T1000 (cell line): ENCODE measurements around the gene ADAM30.

ENCODE experiments used
- DNase-seq: peaks from one replicate; lab custom pipeline; 2025; ENCODE audit warnings: mixed read lengths; lab: John Stamatoyannopoulos, UW

The ADAM30 gene

DNA sequence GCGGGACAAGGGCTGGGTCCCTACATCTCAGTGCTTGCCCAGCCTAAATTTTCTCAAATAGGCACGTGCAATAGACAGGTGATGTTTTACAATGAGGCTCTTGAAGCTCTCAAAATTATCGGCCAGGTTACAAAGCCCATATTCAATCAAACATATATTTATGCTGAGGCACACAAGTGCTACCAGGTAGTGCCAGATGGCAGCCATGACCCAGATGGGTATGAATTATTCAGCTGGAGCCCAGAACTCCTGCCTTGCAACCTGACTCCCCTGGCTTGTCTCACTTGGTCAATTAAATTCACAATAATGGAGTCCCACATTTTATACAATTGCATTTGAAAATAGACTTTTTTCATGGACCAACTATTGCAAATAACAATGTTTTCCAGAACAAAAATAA is 12.3 kb upstream of the ADAM30 start:
- DNase-seq, result no peak

DNA sequence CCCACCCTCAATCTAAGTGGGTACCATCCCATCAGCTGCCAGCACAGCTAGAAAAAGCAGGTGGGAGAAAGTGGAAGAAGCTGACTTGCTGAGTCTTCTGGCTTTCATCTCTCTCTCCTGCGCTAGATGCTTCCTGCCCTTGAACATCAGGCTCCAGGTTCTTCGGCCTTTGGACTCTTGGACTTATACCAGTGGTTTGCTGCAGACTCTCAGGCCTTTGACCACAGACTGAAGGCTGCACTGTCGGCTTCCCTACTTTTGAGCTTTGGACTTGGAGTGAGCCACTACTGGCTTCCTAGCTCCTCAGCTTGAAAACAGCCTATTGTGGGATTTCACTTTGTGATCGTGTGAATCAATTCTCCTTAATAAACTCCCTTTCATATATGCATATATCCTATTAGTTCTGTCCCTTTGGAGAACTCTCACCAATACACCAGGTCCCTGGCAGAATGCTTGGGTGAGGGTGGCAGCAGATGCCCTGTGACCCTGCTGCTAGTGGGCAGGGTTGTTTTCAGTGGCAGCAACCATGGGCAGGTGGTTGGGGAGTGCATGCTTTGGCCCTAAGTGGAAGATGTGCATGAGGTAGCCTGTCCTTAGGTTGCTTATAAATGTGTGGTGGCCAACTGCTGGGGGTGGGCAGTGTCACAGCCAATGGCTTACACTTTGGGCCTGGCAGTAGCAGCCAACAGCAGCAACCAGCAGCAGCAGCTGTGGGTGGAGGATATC is 10.8 kb upstream of the ADAM30 start:
- no peak for DNase-seq

DNA sequence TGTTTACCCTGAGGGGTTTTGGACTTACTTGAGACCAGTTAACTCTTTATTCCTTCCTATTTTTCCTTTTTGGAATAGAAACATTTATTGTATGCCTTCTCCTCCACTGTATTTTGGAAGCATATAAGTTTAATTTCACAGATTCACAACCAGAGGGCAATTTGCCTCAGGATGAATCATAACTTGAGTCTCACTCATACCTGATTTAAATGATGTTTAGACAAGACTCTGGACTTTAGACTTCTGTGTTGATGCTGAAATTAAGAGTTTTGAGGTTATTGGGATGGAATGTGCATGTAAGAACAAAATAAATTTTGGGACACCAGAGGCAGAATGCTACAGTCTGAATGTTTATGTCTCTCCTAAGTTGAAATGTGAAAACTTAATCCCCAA is 7.1 kb upstream of the ADAM30 start:
- DNase-seq, result no peak

DNA sequence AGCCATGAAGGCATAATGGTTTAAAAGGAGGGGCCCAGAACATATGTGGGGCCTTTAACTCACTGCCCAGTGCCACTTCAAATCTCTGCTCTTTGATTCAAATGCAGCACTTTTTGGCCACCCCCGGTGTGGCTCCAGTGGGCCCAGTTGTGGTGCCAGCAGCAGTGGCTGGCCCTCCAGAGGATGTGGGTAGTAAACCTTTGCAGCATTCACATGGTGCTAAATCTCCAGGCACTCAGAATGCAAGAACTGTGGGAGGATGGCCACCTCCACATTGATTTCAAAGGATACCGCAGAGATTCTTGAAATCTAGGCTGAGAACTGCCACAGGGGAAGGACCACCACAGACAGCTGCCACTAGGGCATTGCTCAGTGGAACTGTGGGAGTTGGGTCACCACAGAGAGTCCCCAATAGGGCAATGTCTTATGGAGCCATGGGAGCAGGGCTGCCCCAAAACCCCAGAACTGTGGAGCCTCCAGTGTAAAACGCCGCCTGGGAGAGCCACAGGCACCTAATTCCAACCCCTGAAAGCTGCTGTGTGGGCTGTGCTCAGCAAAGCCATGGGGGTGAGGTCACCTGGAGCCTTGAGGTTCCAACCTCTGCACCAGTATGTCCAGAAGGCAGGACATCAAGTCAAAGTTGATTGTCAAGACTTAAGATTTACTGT is 6.6 kb upstream of the ADAM30 start:
- no peak for DNase-seq

DNA sequence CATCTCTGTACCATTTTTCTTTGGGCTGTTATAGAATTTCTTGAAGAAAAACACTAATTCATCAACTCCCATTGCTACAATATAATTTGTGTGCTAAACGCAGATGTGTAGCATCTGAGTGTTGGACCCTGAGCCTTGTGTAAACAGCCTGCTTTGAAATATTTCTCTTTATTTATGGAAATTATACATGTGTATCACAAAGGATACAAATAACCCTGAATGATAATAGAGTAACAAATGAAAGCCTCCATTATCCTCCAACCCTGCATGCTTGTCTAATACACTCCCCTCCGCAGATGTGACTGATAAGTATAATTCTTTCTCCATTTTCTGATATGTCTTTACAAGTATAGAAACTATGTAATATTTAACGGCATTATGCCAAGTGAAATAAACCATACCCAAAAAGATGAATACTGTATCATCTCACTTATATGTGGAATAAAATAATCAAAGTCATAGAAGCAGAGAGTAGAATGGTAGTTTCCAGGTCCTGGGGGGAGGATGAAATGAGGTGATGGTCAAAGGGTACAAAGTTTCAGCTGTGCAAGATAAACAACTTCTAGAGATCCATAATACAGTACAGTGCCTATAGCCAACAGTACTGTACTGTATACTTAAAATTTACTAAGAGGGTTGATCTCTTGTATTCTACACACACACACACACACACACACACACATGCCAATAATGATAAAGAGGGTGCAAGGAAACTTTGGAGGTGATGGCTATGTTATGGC is 2.8 kb upstream of the ADAM30 start:
- no peak for DNase-seq

DNA sequence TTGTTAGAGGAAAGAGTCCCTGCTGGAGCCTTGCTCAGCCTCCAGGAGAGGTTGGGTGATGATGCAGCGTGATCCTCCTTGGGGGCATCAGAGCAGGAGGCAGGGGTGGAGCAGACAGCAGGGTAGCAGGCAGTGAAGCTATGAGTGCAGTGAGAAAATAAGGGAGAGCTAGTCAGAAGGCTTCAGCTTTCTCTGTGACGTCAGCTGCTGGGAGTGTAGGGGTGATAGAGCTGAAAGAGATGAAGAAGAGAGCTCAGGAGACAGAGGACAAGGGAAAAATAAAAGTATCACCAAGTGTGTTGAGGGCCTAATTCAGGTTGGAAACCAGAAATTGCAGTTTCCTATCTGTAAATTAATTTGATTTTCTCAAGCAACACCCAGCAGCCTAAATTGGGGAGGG is 2.2 kb upstream of the ADAM30 start:
- DNase-seq, result no peak

DNA sequence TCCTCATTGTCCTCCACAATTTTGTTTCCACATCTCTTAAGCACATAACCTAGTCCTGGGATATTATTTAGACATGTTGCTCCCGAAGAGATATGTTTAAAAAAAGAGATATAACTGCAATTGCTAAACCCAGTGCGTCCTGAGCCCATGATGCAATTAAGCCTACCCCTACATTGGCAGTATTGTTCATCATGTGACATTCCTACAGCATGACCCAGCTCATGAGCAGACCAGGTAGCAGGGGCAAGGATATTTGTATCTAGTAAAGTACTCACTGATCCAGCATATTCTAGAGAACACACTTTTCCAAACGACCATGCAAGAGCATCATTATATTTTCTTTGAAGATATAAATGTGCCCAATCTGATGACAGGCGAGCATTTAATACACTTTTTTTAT is 1.2 kb downstream of the ADAM30 start:
- DNase-seq, result no peak

DNA sequence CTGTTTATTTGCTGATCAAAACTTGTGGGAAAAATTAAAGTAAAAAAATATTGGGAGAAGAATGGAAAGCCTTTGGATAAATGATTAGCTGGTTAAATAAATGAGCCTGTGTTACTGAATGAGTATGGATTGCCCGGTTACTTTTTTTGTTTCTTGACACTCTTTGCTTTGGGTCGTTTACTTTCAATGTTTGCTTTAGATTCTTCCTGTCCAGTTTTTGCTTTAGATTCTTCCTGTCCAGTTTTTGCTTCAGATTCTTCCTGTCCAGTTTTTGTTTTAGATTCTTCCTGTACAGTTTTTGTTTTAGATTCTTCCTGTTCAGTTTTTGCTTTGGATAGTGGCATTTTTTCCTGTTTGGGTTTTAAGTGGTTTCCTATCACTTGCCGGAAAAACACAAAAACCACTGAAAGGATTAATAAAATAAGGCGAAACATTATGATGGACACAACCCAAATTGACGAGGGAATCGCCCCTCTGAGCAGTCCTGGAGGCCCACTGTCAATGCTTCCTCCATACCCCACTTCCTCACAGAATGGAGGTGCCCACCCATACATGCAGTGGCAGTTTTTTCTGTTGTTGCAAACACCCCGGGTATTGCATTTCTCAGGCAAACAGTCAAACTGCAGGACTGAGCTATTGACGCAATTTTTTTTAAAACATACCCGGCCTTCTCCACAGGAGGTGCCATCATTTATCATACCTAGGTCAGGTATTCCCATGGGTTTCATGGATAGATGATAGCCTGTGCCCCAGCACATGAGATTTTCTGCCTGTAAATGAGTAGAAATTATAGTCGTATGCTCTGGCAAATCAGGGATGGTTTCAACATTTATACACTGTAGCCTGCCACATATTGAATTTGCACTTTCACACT is 2.3 kb downstream of the ADAM30 start:
- no peak for DNase-seq

DNA sequence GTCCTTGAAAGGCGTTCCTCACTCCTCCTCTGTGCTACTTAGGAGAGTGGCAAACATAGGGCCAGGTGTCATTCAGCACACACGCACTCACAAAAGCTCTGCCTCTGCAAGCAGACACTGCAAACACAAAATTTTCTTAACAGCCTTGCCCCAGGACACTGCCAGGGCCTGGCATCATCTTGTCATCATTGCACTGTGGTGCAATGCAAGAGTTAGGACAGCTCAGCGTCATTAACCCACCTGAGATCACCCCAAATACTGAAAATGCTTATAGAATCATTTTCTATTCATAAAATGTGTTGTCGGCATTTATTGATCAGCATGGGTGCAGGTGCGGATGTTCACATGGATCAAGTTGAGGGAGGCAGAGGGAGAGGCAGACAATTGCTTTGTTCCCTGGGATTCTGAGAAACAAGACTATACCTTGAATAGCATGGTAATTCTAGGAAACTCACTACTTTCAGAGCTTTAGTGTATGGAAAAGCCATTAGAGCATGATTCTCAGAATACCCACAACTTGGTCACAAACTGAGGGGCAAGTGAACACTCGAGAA is 3.0 kb downstream of the ADAM30 start:
- DNase-seq, result no peak

DNA sequence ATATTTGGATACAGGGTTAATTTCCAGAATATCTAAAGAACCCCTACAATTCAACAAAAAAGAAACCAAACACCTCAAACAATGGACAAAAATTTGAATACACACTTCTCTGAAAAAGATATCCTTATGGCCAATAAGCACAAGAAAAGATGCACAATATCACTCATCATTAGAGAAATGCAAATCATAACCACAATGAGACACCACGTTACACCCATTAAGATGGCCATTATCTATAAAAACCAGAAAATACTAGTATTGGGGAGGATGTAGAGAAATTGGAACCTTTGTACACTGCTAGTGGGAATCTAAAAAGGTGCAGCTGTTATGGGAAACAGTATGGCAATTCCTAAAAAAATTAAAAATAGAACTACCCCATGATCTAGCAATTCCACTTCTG is 4.9 kb downstream of the ADAM30 start:
- no peak for DNase-seq

DNA sequence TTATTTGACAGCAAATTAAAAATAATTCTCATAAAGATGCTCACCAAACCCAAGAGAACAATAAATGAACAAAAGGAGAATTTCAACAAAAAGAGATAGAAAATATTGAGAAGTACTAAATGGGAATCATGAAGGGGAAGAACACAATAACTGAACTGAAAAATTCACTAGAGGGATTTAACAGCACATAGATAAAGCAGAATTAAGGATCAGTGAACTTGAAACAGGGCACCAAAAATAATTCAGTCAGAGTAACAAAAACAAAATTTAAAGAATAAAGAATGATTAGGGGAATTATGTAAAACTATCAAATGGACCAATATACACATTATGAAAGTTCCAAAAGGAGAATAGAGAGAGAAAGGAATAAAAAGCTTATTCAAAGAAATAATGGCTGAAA is 7.8 kb downstream of the ADAM30 start:
- no peak for DNase-seq

DNA sequence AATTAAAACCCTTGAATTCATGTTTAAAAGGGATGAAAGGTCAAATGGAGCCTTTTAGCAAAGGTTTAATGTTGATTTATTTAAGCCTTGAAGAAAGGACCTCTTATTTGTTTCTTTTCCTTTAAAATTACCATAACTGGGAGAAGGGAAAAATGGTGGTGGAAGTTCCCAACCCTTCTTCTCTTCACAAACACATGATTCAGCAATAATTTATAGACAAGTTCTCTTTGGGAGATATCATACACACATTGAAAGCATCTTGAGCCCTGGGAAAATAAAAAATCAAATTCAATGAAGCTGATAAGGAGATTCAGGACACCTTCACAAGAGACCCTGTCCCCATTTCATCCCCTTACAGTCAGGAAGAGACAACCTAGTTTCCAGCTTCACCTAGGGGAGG is 8.9 kb downstream of the ADAM30 start:
- DNase-seq, result no peak

DNA sequence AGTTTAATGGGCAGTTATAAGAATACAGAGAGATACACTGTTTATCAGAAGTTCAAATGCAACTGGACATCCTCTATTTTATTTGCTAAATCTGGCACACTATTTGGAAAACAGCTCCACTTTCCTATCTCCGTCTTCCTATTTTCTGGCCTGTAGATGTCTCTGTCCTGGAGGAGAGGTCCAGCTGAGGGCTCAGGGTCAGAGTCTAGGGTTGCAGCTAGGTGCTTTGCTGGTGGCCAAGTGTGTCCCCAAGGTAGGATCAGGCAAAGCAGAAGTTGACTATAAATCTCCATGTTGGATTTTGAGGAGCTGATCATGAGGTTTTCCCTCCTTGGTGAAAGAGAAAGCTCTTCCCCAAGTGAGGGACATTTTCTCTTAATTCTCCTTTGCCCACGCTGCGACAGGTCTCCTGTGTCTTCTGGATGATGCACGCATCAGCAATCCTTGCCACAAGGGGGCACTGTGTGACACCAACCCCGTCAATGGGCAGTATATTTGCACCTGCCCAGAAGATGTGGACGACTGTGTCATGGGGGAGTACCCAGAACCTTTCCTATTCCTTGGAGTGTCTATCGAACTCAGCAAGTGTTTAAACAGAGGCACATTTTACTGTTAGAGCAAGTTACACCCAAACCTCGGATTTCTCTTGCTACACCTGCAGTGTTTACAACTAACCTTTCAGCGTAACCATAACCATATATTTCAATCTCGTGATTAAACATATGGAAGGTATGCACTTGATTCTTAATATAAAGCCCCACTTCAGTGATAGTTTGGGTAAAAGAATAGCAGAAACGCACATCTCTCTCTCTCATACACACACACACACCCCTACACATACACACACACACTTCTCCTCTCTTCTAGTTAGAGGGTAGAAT is 10.2 kb downstream of the ADAM30 start:
- peak; percentile 30 for DNase-seq

DNA sequence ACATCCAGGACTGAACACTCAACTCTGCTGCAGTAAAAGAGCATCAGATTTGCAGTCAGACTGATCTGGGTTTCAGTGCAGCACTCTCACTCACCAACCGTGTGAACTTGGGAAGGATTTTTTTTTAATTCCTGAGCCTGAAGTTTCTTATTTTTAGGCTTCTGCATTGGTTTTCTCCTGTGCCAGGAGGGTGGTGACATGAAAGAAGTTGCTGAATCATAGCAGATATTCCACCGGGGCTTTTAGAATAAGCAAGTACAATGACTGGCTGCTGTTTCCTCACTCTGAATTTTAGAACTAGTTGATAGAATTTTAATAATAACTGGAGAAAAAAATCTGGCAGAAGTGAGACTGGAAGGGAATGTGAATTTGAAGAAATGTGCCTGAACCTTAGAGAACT is 11.6 kb downstream of the ADAM30 start:
- no peak for DNase-seq

DNA sequence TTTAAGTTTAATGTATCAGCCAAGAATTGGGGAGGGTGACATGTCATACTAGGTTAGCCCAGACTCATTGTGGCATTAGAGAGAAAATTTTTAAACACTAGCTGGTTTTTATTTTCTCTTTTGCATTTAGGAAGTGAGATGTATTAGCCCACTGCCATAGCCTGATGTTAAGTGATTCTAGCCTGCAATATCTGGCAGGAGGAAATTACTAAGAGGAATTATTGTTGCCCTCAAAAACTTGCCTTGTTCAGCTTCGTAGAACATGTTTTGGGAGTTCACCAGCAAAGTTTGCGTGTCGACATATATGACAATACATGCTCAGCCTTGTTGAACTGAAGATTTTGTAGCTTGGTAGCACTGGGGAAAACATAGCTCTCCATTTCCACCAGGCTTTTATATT is 12.5 kb downstream of the ADAM30 start:
- no peak for DNase-seq

DNA sequence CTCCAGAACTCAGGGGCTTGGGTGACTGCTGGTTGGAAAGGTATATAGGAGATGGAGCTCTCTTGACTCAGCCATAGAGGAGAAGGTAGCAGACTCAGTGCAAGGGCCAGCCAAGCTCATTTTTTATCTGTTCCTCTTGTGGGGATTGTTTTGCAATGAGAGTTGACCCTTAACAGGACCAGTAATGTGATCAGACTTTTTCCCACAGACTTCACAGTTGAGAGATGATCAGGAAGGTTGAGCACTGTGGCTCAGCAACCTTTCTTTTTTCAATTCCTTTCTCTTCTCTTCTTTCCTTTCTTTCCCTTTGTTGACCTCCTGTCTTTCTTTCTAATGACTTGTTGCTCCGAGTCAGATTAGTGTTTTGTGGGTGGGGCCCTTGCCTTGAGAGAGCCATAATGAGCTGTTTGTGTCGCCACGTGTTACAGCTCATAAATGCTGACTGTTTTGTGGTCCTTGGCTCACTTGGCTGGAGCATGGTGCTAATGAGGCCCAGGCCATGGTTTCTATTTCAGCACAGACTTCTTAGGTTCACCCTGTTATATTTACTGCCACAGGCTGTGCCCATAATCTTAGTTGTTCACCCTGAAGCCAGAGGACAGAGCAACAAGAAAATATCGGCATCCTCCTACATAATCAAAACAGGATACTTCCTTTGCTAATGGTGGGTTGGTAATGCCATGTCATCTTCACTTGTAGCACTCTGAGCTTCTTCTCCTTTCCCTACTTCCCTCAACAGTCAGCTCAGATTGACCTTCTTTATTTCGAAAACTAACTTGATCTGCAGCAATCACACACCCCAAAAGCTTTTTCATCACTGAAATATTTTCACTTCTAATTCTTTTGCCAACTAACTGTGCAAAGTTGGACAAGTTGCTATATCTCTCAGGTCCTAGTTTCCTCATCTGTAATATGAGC is 13.9 kb downstream of the ADAM30 start:
- no peak for DNase-seq

DNA sequence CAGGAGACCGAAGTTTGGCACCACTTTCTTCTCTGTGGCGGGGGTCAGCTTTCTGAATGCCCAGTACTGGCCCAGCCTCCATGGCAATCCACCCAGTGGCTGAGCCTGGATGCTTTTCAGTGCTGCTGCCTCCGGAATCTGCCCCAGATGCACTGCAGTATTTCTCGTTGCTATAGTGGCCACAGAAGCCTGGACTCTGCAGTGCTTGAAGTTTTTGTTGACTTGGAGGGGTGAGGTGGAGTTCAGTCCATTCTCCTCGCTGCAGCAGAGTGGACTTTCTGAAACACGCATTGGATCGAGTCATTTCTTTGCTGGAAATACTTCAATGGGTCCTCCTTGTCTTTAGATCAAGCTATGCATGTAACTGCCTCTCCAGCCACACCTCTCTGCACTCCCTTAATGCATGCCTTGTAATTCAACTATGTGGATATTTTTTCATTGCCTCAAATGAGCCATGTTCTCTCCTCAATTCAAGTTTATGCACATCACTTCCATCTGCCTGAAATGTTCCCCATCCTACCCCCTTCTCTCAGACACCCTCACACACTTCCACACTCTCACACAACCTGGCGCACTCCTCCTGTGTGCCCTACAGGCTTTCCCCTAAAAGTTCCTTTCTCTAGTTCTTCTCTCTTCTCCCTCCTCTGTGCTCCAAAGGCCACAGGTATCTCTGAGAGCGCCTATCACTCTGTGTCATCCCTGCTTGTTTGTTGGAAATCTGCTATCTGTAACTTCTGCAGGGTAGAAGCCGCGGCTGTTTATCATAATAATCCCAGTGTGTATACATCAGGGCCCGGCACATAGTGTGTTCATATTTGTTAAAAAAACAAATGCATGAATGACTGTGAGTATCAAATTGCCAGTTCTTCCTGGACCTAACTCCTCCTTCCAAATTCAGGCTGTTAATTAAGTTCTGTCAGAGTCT is 16.5 kb downstream of the ADAM30 start:
- DNase-seq, result no peak

DNA sequence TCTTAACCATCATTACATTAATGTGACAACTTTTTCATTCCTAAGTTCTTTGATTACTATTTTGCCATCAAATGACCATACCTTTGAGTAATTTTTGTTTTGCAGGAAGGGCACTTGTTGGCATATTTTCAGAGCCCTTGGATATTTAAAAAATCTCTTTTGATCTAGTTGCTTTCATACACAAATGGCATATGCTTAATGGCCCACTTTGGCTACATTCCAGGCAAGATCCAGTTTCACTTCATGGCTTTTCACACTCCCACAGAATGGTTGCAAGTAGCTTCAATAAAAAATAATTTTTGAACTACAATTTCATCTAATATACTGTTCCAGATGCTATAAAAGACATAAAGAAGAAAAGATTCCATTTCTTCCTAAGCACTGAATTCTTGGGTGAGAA is 18.1 kb downstream of the ADAM30 start:
- no peak for DNase-seq

DNA sequence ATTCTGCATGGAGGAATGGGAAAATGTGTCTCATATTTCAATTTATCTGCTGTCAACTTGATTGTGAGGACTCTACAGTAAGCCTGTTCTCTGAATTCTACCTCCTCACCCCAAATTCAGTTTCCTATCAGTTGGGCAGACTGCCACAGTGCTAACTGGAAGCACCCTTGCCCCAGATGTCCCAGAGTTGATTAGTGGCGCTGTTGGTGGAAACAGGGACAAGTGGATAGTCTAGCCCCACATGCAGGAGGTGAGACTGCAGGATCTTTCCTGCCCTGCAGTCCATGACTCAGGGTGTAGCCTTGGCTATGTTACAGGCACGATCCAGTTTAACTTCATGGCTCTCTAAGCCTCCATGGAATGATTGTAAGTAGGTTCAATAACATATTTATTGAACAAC is 22.1 kb downstream of the ADAM30 start:
- DNase-seq, result no peak
